Measurements from ENCODE around the gene CEP131.

The CEP131 gene

DNA sequence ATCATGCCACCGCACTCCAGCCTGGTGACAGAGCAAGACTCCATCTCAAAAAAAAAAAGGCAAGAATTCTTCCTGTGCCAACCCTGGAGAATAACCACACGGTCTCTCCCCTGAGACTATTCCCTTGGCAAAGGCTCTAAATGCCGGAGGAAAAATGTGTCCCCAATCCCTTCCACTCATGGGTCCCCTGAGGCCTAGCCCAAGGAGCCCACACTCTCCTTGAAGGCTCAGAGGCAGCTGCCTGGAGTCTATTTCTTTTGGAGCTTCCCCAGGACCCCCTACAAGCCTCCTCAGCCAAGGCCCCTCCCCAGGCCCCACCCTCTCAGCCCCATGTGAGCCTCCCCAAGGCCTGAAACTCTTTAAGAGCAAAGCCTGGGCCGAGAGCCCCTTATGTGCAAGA lies 16.6 kb downstream of the CEP131 start:
- no peak for TF ChIP-seq TAF1 (IDR thresholded peaks at IDR 0.05; ENCODE audit: borderline replicate concordance, insufficient read depth, low read length)

DNA sequence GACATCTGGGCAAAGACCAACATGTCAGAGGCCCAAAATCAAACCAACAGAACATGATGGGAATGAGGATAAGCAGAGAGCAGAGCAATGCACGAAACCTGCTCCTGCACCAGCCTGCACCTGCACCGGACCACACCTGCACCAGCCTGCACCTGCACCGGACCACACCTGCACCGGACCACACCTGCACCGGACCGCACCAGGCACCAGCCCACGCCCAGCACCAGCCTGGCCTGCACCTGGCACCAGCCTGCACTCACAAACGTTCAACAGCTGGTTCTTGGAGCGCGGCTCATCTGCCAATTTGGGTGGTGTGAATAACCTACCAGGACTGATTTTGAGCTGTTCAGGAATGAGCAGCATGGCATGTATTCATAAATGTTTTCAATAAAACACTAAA lies 18.2 kb downstream of the CEP131 start:
- TF ChIP-seq SIN3A (IDR thresholded peaks at IDR 0.05; ENCODE audit: borderline replicate concordance, insufficient read depth, low read length) (no peak), FOXP2 (optimal IDR thresholded peaks at IDR 0.05; ENCODE audit: borderline replicate concordance, extremely low read depth, extremely low read length, insufficient read depth) (no peak), TAF1 (IDR thresholded peaks at IDR 0.05; ENCODE audit: borderline replicate concordance, insufficient read depth, low read length) (no peak), POLR2AphosphoS5 (IDR thresholded peaks at IDR 0.05; ENCODE audit: low read depth, low read length) (no peak)
- TF ChIP-seq, protein P1, sequence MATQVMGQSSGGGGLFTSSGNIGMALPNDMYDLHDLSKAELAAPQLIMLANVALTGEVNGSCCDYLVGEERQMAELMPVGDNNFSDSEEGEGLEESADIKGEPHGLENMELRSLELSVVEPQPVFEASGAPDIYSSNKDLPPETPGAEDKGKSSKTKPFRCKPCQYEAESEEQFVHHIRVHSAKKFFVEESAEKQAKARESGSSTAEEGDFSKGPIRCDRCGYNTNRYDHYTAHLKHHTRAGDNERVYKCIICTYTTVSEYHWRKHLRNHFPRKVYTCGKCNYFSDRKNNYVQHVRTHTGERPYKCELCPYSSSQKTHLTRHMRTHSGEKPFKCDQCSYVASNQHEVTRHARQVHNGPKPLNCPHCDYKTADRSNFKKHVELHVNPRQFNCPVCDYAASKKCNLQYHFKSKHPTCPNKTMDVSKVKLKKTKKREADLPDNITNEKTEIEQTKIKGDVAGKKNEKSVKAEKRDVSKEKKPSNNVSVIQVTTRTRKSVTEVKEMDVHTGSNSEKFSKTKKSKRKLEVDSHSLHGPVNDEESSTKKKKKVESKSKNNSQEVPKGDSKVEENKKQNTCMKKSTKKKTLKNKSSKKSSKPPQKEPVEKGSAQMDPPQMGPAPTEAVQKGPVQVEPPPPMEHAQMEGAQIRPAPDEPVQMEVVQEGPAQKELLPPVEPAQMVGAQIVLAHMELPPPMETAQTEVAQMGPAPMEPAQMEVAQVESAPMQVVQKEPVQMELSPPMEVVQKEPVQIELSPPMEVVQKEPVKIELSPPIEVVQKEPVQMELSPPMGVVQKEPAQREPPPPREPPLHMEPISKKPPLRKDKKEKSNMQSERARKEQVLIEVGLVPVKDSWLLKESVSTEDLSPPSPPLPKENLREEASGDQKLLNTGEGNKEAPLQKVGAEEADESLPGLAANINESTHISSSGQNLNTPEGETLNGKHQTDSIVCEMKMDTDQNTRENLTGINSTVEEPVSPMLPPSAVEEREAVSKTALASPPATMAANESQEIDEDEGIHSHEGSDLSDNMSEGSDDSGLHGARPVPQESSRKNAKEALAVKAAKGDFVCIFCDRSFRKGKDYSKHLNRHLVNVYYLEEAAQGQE (IDR thresholded peaks at IDR 0.05; ENCODE audit: insufficient read depth in 1 of 2, low read depth in 2 of 2, low read length in 2 of 2): no peak

DNA sequence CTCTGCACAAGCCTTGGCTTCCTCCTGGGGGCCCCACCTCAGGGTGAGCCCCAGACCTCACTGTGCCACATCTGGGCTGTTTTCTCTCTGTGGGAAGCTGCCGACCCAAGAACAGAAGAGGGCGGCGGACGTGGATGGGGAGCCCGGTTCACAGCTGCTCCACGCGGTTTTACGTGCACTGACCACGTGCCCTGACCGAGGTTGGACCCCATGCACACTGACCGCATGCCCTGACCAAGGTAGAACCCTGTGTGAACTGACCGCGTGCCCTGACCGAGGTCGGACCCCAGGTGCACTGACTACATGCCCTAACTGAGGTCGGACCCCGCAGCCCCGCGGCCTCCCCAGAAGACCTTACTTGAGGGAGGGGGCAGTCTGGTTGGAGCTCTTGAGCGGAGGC lies 19.6 kb downstream of the CEP131 start:
- no peak for TF ChIP-seq TAF1 (IDR thresholded peaks at IDR 0.05; ENCODE audit: borderline replicate concordance, insufficient read depth, low read length)
- TF ChIP-seq, protein P1 (IDR thresholded peaks at IDR 0.05; ENCODE audit: insufficient read depth in 1 of 2, low read depth in 2 of 2, low read length in 2 of 2): no peak

DNA sequence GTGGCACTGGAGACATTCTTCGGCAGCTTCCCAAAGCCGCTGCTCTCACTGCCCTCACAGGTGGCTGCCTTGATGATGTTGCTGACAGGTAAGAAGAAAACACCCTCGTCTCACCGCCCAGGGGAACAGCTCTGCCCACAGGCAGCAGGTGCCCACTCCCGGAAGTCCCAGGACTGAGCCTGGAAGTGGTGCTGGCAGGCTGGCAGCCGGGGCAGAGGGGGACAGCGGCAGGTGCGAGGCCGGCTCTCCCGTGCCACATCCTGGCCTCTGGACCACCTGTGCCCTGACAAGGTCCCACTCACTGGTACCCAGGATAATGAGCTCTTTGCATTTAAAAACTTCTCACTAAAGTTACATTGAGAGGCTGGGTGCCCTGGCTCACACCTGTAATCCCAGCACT lies 20.4 kb downstream of the CEP131 start:
- TF ChIP-seq TAF1 (IDR thresholded peaks at IDR 0.05; ENCODE audit: borderline replicate concordance, insufficient read depth, low read length) (no peak), POLR2AphosphoS5 (IDR thresholded peaks at IDR 0.05; ENCODE audit: low read depth, low read length) (no peak), FOXP2 (optimal IDR thresholded peaks at IDR 0.05; ENCODE audit: borderline replicate concordance, extremely low read depth, extremely low read length, insufficient read depth) (no peak), SIN3A (IDR thresholded peaks at IDR 0.05; ENCODE audit: borderline replicate concordance, insufficient read depth, low read length) (no peak)
- TF ChIP-seq, protein P1 (IDR thresholded peaks at IDR 0.05; ENCODE audit: insufficient read depth in 1 of 2, low read depth in 2 of 2, low read length in 2 of 2): no peak

DNA sequence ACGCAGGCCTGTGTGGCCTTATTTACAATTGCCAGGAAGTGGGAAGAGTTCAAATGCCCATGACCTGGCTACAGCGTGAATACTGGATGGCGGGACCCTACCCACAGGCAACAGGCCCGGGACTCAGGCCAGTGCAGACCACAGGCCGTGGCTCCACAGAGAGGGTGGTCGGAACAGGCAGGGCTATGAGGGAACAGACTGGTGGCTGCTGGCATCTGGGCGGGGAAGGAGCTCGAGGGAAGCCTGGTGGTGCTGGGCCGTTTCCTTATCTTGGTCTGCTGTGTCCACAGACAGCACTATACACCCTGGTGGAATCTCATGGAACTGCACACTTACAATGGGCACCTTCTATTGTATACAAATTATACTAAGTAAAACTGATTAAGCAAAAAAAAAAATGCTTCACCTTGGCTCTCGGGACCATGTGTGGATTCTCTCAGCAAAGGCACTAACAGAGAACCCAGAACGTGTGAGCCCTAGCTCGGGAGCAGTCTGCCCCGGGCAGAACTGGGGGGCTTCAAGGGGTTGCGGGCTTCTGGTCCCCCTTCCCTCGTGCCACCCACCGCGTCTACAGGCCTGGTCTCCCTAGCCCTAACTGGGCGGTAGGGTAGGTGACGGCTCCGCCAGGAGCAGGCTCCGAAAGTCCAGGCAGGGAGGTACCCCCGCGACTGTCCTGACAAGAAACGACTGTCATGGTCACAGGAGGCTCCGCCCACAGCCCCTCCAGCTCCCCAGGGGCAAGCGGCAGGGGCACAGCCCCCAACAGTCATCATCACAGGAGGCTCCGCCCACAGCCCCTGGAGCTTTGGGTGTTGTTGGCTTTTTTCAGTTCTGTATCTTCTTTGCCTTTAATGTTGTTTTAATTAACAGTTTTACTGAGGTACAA lies 21.8 kb downstream of the CEP131 start:
- TF ChIP-seq, protein P1 (IDR thresholded peaks at IDR 0.05; ENCODE audit: insufficient read depth in 1 of 2, low read depth in 2 of 2, low read length in 2 of 2): no peak
- TF ChIP-seq FOXP2 (optimal IDR thresholded peaks at IDR 0.05; ENCODE audit: borderline replicate concordance, extremely low read depth, extremely low read length, insufficient read depth): peak; percentile 41

Data from PFSK-1 (cell line).